K562 (cell line): ENCODE data around the gene GRB14. TPM values are rescaled to one million over a fixed set of nuclear protein-coding genes. Genes with fewer than 3 reads are reported as not detected.
"Not testable (repeated sequence)": the region's sequence is repeated elsewhere in the genome, so short reads cannot be mapped to it uniquely, and the experiment has no call there.

ENCODE experiments used
- ATAC-seq: fragments of 200-7000 bp; cut with Tn5 transposase; 3 replicates; pipeline ENCODE4 v1.9.1; 2020; ENCODE audit warnings: moderate library complexity
- BruUV-seq: library from RNA; stranded (reverse); fragments of 400-500 nt; replicated peaks from 2 replicates; lab custom pipeline; 2021; lab: Mats Ljungman, UMichigan
- CTCF ChIA-PET: fragments of 300-600 bp; formaldehyde crosslinking; extraction: SDS; loops from one replicate; lab custom pipeline; 2021; ENCODE audit warnings: low intra/inter-chr PET ratio; lab: Yijun Ruan, JAX
- POLR2A ChIA-PET: fragments of 300-600, 350-650 bp; sonication (Branson Sonifier 250); formaldehyde crosslinking; extraction: SDS; loops from one replicate; lab custom pipeline; 2021; ENCODE audit warnings: antibody characterized with exemption, inconsistent platforms; lab: Yijun Ruan, JAX
- DNase-seq, 4 experiments: peaks; one replicate each; pipeline versions ENCODE4 v3.0.0 to v3.0.0-alpha.2; 2011 to 2018; ENCODE audit warnings: low spot score in 3 of 4, mixed read lengths in 3 of 4; ENCODE audit errors: extremely low read depth in 1 of 4
- FAIRE-seq: peaks from 2 replicates; lab custom pipeline; 2011; peaks lifted over from hg19 to GRCh38; lab: Jason Lieb, UNC
- H2AFZ ChIP-seq: 2 replicates; pipeline ENCODE4 v1.6.0; 2011; ENCODE audit warnings: low read depth, low read length, control low read depth, inconsistent platforms
- H3K27ac ChIP-seq: fragments of 200-600 bp; 3 replicates; pipeline ENCODE4 v1.8.0; 2011; ENCODE audit warnings: low read depth, mild to moderate bottlenecking, control low read depth, inconsistent platforms, low read length, moderate library complexity, mixed read lengths; ENCODE audit errors: extremely low read depth
- H3K27me3 ChIP-seq, 2 experiments: fragments of 300-600 bp in 1 of 2; 2 replicates in 1 of 2; 3 replicates in 1 of 2; pipeline versions ENCODE4 v1.6.0 to v1.8.0; 2011; ENCODE audit warnings: inconsistent platforms in 2 of 2, low read length in 2 of 2, mild to moderate bottlenecking in 1 of 2, mixed read lengths in 1 of 2, moderate library complexity in 1 of 2; ENCODE audit not compliant: control insufficient read depth in 2 of 2, insufficient read depth in 2 of 2
- H3K36me3 ChIP-seq: fragments of 300-600 bp; 3 replicates; pipeline ENCODE4 v1.8.0; 2011; ENCODE audit warnings: mild to moderate bottlenecking, low read length, inconsistent platforms; ENCODE audit not compliant: control insufficient read depth, insufficient read depth
- H3K4me1 ChIP-seq, 2 experiments: fragments of 200-600 bp in 1 of 2; replicated peaks in 1 of 2; 2 replicates in 1 of 2; 3 replicates in 1 of 2; pipeline versions ENCODE4 v1.5.1 to v1.8.0; 2011; ENCODE audit warnings: inconsistent platforms in 2 of 2, low read length in 2 of 2, mild to moderate bottlenecking in 1 of 2, mixed read lengths in 1 of 2, moderate library complexity in 1 of 2; ENCODE audit not compliant: control insufficient read depth in 2 of 2, insufficient read depth in 2 of 2
- H3K4me2 ChIP-seq: 2 replicates; pipeline ENCODE4 v1.6.1; 2011; ENCODE audit warnings: low read length, control low read depth, inconsistent platforms, mixed read lengths; ENCODE audit not compliant: insufficient read depth
- H3K4me3 ChIP-seq: fragments of 200-600 bp; sonication (generic), shearing (Covaris generic); 2 replicates; pipeline ENCODE4 v1.5.1; 2016; ENCODE audit warnings: control low read depth, inconsistent platforms
- H3K79me2 ChIP-seq: fragments of 200-600 bp; 3 replicates; pipeline ENCODE4 v1.8.0; 2011; ENCODE audit warnings: low read length, inconsistent platforms; ENCODE audit not compliant: control insufficient read depth, insufficient read depth
- H3K9ac ChIP-seq, 2 experiments: 2 replicates each; pipeline versions ENCODE4 v1.6.0 to v1.6.1; 2011; ENCODE audit warnings: low read depth in 2 of 2, low read length in 2 of 2, control low read depth in 1 of 2, inconsistent platforms in 1 of 2, mild to moderate bottlenecking in 1 of 2, mixed read lengths in 1 of 2; ENCODE audit not compliant: insufficient read depth in 1 of 2
- H3K9me1 ChIP-seq: one replicate; pipeline ENCODE4 v1.6.0; 2011; ENCODE audit warnings: inconsistent platforms, mild to moderate bottlenecking, low read length, moderate library complexity; ENCODE audit not compliant: control insufficient read depth, insufficient read depth
- H3K9me3 ChIP-seq: replicated peaks from 2 replicates; pipeline ENCODE4 v1.5.1; 2011; ENCODE audit warnings: low read depth, low read length, inconsistent platforms; ENCODE audit not compliant: control insufficient read depth, insufficient read depth
- H4K20me1 ChIP-seq: replicated peaks from 2 replicates; pipeline ENCODE4 v1.6.1; 2011; ENCODE audit warnings: low read length, inconsistent platforms, mixed read lengths; ENCODE audit not compliant: control insufficient read depth, insufficient read depth
- CEBPG ChIP-seq, 3 experiments: fragments of 200-800 bp in 1 of 3; sonication (Bioruptor generic) in 1 of 3; sonication (generic) in 1 of 3; formaldehyde crosslinking in 1 of 3; IDR thresholded peaks in 2 of 3; conservative IDR thresholded peaks in 1 of 3; 2 replicates each; pipeline versions ENCODE4 v1.6.1 to v1.8.0; 2016 to 2022; ENCODE audit warnings: missing compliant biosample characterization in 2 of 3, missing genetic modification characterization in 2 of 3, mild to moderate bottlenecking in 1 of 3, missing genetic modification reagents in 1 of 3
- FOS ChIP-seq: IDR thresholded peaks from 3 replicates; pipeline ENCODE4 v1.6.1; 2011; ENCODE audit not compliant: insufficient read length; ENCODE audit errors: extremely low read depth
- FOXA3 ChIP-seq, 2 experiments: fragments of 450-650 bp in 1 of 2; sonication (generic) in 1 of 2; formaldehyde crosslinking; IDR thresholded peaks in 1 of 2; conservative IDR thresholded peaks in 1 of 2; 2 replicates each; pipeline versions ENCODE4 v1.4.0 to v1.8.0; 2020 to 2022; ENCODE audit warnings: mild to moderate bottlenecking in 2 of 2, missing genetic modification reagents in 1 of 2
- HOXB6 ChIP-seq: fragments of 250-450 bp; sonication (Bioruptor Pico); IDR thresholded peaks from 2 replicates; pipeline ENCODE4 v1.5.1; 2022; ENCODE audit warnings: mild to moderate bottlenecking, borderline replicate concordance
- NR3C1 ChIP-seq: sonication (generic); formaldehyde crosslinking; IDR thresholded peaks from 2 replicates; pipeline ENCODE4 v1.8.1; 2022; ENCODE audit warnings: missing genetic modification reagents
- NR4A1 ChIP-seq, 2 experiments: fragments of 250-450 bp in 1 of 2; fragments of 450-650 bp in 1 of 2; sonication (Bioruptor Pico) in 1 of 2; IDR thresholded peaks; 2 replicates each; pipeline versions ENCODE4 v1.4.0 to v1.6.1; 2016 to 2020; ENCODE audit warnings: mild to moderate bottlenecking in 2 of 2, missing compliant biosample characterization in 1 of 2, missing genetic modification characterization in 1 of 2, moderate library complexity in 1 of 2
- PTTG1 ChIP-seq: fragments of 450-650 bp; IDR thresholded peaks from 2 replicates; pipeline ENCODE4 v1.6.1; 2016; ENCODE audit warnings: low read depth, mild to moderate bottlenecking, missing genetic modification characterization, missing compliant biosample characterization
- RAD21 ChIP-seq, 2 experiments: fragments of 250-450 bp in 1 of 2; fragments of 450-650 bp in 1 of 2; sonication (Bioruptor Pico) in 1 of 2; formaldehyde crosslinking in 1 of 2; IDR thresholded peaks in 1 of 2; conservative IDR thresholded peaks in 1 of 2; 2 replicates each; pipeline versions ENCODE4 v1.4.0 to v1.8.0; 2020 to 2022; ENCODE audit warnings: mild to moderate bottlenecking in 2 of 2, moderate library complexity in 1 of 2
- WGBS: fragments of 100-300 bp; shearing (Covaris generic); methylation state at CpG from one replicate; pipeline ENCODE4 v1.1.6; 2016; ENCODE audit warnings: low coverage, mixed read lengths; ENCODE audit not compliant: insufficient coverage; ENCODE audit errors: missing lambda C conversion rate; 5-methylcytosine and 5-hydroxymethylcytosine counted together
- in situ Hi-C: fragments of 300-500 bp; cut with MboI; formaldehyde crosslinking; loops from 4 replicates; pipeline ENCODE4 v1.15.0; 2018; ENCODE audit warnings: inconsistent platforms, mixed read lengths
- intact Hi-C: fragments of 100-400 bp; cut with micrococcal nuclease; formaldehyde crosslinking; loops from 2 replicates; pipeline ENCODE4 v1.14.2; 2022
- polyA plus RNA-seq, 8 experiments: library from polyadenylated mRNA; depleted of rRNA in 4 of 8; stranded (reverse) in 5 of 8; unstranded in 3 of 8; fragments of >200 nt; fragmentation: Nextera tagmentation in 2 of 8; fragmentation: Illumina TruSeq in 1 of 8; extraction: Ambion mirVana in 2 of 8; extraction: Trizol in 1 of 8; gene quantifications; 2 replicates each; pipeline versions ENCODE4 v1.2.1 to v1.2.3, GENCODE V29; 2011 to 2014; ENCODE audit warnings: inconsistent platforms in 1 of 8, missing spikeins in 1 of 8
- total RNA-seq, 7 experiments: library from RNA; depleted of rRNA in 6 of 7; stranded (reverse); fragments of >200 nt in 6 of 7; fragmentation: Illumina TruSeq in 2 of 7; extraction: Trizol in 2 of 7; gene quantifications; 2 replicates each; pipeline versions ENCODE4 v1.2.1 to v1.2.3, GENCODE V29; 2011 to 2021; ENCODE audit warnings: low replicate concordance in 1 of 7
- TF ChIP-seq, protein P1 (sequence below): fragments of 450-650 bp; formaldehyde crosslinking; conservative IDR thresholded peaks from 2 replicates; pipeline ENCODE4 v1.4.0; 2022; ENCODE audit warnings: mild to moderate bottlenecking, missing genetic modification characterization
- TF ChIP-seq, protein P2 (sequence below): fragments of 250-450 bp; sonication (Bioruptor Pico); IDR thresholded peaks from 2 replicates; pipeline ENCODE4 v1.4.0; 2020
- TF ChIP-seq, protein P3 (sequence below): IDR thresholded peaks from 2 replicates; pipeline ENCODE4 v1.6.1; 2016; ENCODE audit warnings: missing genetic modification characterization, missing compliant biosample characterization

GRB14 gene
- total and polyA plus RNA-seq, 9 of the 15 experiments (the other 6 are each of a cell fraction or from before 2014, with no cell fraction given): not detected

DNA sequence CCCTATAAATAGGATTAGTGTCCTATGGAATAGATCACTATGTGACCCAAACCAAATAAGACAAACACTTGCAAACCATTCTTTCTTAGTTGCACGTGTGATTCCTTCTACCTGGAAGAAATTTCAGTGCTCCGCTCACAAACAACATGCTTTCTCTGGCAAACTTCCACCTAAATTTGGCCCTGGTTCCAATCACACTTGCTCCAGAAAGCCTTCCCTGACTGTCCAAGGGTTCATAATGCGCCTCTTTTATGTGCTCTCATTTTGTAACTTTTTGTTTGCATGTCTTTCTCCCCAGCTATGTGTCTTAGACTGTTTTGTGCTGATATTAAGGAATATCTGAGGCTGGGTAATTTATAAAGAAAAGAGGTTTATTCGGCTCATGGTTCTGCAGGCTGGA lies 69.8 kb downstream of the GRB14 start:
- H3K4me1 ChIP-seq: no peaks in the 10 kb centered on the region

DNA sequence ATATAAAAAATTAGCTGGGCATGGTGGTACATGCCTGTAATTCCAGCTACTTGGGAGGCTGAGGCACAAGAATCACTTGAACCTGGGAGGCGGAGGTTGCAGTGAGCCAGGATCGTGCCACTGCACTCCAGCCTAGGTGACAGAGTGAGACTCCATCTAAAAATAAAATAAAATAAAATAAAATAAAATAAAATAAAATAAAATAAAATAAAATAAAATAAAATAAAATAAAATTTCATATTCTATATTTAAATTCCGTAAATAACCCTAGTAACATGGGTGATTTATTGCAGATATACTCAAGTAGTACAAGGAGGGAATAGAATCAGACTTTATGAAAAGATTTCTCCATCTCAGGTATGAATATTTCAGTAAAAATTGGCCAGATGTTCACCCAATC lies 71.6 kb downstream of the GRB14 start:
- POLR2A ChIA-PET, intact Hi-C loops, H3K79me2 ChIP-seq, BruUV-seq, H3K4me2 ChIP-seq, DNase-seq, H4K20me1 ChIP-seq, H3K9me3 ChIP-seq, H3K4me1 ChIP-seq, H2AFZ ChIP-seq, H3K36me3 ChIP-seq, H3K27ac ChIP-seq, FAIRE-seq, H3K27me3 ChIP-seq, ATAC-seq, H3K4me3 ChIP-seq, CTCF ChIA-PET, H3K9ac ChIP-seq, in situ Hi-C loops, H3K9me1 ChIP-seq: not testable (repeated sequence)
- 0% methylated on average over 3 of the region's 3 CpGs for WGBS

More for the DNA sequence above, 69.8 kb downstream of the GRB14 start:
- POLR2A ChIA-PET: no interaction called here
- Histone ChIP-seq H3K9me1 (no peaks in the 10 kb centered on the region), H4K20me1 (no peaks in the 10 kb centered on the region), H3K36me3 (no peaks in the 10 kb centered on the region), H3K9ac (no peak overlapping the region), H3K27ac (no peak overlapping the region), H2AFZ (no peak overlapping the region), H3K79me2 (no peaks in the 10 kb centered on the region), H3K27me3 (no peaks in the 10 kb centered on the region), H3K4me2 (no peak overlapping the region), H3K4me3 (no peak overlapping the region), H3K9me3 (peaks cover 3% of the 10 kb centered on the region)
- TF ChIP-seq CEBPG (CRISPR knock-in tag; IDR thresholded peaks at IDR 0.05) (no peak), CEBPG (tag; conservative IDR thresholded peaks at IDR 0.05 in 1 of 2, IDR thresholded peaks at IDR 0.05 in 1 of 2) (no peak), FOS (no peak), NR4A1 (CRISPR knock-in tag; IDR thresholded peaks at IDR 0.05) (no peak), NR4A1 (tag; IDR thresholded peaks at IDR 0.05) (no peak), NR3C1 (CRISPR knock-in tag) (no peak), FOXA3 (CRISPR knock-in tag; conservative IDR thresholded peaks at IDR 0.05 in 1 of 2, IDR thresholded peaks at IDR 0.05 in 1 of 2) (no peak), RAD21 (CRISPR knock-in tag; conservative IDR thresholded peaks at IDR 0.05 in 1 of 2, IDR thresholded peaks at IDR 0.05 in 1 of 2) (no peak), HOXB6 (no peak), PTTG1 (tag) (no peak)
- TF ChIP-seq, protein P1, sequence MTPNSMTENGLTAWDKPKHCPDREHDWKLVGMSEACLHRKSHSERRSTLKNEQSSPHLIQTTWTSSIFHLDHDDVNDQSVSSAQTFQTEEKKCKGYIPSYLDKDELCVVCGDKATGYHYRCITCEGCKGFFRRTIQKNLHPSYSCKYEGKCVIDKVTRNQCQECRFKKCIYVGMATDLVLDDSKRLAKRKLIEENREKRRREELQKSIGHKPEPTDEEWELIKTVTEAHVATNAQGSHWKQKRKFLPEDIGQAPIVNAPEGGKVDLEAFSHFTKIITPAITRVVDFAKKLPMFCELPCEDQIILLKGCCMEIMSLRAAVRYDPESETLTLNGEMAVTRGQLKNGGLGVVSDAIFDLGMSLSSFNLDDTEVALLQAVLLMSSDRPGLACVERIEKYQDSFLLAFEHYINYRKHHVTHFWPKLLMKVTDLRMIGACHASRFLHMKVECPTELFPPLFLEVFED (CRISPR knock-in tag): no peak
- TF ChIP-seq, protein P2, sequence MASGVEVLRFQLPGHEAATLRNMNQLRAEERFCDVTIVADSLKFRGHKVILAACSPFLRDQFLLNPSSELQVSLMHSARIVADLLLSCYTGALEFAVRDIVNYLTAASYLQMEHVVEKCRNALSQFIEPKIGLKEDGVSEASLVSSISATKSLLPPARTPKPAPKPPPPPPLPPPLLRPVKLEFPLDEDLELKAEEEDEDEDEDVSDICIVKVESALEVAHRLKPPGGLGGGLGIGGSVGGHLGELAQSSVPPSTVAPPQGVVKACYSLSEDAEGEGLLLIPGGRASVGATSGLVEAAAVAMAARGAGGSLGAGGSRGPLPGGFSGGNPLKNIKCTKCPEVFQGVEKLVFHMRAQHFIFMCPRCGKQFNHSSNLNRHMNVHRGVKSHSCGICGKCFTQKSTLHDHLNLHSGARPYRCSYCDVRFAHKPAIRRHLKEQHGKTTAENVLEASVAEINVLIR (CRISPR knock-in tag): no peak
- TF ChIP-seq, protein P3, sequence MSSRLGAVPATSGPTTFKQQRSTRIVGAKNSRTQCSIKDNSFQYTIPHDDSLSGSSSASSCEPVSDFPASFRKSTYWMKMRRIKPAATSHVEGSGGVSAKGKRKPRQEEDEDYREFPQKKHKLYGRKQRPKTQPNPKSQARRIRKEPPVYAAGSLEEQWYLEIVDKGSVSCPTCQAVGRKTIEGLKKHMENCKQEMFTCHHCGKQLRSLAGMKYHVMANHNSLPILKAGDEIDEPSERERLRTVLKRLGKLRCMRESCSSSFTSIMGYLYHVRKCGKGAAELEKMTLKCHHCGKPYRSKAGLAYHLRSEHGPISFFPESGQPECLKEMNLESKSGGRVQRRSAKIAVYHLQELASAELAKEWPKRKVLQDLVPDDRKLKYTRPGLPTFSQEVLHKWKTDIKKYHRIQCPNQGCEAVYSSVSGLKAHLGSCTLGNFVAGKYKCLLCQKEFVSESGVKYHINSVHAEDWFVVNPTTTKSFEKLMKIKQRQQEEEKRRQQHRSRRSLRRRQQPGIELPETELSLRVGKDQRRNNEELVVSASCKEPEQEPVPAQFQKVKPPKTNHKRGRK (tag): no peak
- BruUV-seq: no TSS peak
- ATAC-seq: no peak
- CTCF ChIA-PET: no interaction called here
- no peak for DNase-seq
- 1% methylated on average over 4 of the region's 4 CpGs for WGBS
- in situ Hi-C loops: no loop called here
- intact Hi-C loops: no loop called here
- no peak for FAIRE-seq
